ENCODE measurements around the gene EEF1A2. TPM values are rescaled to one million over a fixed set of nuclear protein-coding genes. Genes with fewer than 3 reads are reported as not detected.

Gene EEF1A2
- total RNA-seq, 1 donor from 2014 or later, result 55.3 TPM

DNA sequence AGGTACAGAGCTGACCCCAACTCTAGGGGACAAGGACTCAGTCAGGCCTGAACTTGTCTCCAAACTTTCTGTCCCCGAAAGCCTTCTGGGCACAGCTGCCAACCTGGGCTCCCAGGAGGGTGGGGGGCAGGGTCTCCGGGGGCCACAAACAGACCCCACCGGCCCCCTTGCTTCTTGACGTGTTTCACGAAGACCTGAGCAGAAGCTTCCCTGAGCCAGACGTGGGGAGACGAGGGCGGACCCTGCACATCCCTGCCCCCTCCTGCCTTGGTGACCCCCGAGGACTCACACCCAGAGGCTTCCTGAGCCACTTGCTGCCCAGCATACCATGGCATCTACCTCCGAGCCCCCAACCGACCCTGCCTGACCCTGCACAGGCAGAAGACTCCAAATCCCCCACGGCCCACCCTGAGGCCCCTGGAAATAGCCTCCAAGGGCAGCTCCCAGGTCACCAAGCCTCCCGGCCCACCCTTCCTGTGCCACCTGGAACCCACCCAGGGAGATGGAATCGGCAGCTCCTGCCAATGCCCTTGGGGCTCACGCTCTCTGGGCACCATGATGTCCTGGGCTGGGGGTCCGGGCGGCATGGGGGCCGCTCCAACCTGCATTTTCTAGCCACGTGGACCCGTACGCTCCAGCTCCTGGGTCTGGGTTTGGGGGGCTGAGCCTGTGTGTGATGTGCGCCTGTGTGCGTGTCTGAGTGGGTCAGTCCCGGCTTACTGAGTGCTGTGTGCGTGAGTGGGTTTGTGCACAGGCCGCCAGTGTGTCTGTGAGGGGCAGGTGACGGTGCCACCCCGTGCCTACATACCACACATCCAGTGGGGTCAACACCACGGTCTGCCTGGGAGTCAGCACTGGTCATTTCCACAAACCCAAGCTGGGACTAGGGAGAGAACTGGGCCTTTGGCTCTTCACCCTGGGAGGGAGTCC is 40.8 kb upstream of the EEF1A2 start:
- Mint-ChIP-seq H3K9me3 (ENCODE audit: unreplicated experiment) (peaks cover 8% of the 10 kb centered on the region), H3K36me3 (ENCODE audit: unreplicated experiment) (peaks cover 5% of the 10 kb centered on the region), H3K4me1 (ENCODE audit: low read depth, unreplicated experiment) (peaks cover 6% of the 10 kb centered on the region), H3K4me3 (ENCODE audit: unreplicated experiment) (no peak overlapping the region), H3K27ac (ENCODE audit: unreplicated experiment) (peak overlapping the region; percentile 22), H3K27me3 (ENCODE audit: unreplicated experiment) (peaks cover 8% of the 10 kb centered on the region)
- DNase-seq, result no peak
- TF ChIP-seq, protein P1, sequence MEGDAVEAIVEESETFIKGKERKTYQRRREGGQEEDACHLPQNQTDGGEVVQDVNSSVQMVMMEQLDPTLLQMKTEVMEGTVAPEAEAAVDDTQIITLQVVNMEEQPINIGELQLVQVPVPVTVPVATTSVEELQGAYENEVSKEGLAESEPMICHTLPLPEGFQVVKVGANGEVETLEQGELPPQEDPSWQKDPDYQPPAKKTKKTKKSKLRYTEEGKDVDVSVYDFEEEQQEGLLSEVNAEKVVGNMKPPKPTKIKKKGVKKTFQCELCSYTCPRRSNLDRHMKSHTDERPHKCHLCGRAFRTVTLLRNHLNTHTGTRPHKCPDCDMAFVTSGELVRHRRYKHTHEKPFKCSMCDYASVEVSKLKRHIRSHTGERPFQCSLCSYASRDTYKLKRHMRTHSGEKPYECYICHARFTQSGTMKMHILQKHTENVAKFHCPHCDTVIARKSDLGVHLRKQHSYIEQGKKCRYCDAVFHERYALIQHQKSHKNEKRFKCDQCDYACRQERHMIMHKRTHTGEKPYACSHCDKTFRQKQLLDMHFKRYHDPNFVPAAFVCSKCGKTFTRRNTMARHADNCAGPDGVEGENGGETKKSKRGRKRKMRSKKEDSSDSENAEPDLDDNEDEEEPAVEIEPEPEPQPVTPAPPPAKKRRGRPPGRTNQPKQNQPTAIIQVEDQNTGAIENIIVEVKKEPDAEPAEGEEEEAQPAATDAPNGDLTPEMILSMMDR (IDR thresholded peaks at IDR 0.05; ENCODE audit: partially characterized antibody, unreplicated experiment), result no peak

DNA sequence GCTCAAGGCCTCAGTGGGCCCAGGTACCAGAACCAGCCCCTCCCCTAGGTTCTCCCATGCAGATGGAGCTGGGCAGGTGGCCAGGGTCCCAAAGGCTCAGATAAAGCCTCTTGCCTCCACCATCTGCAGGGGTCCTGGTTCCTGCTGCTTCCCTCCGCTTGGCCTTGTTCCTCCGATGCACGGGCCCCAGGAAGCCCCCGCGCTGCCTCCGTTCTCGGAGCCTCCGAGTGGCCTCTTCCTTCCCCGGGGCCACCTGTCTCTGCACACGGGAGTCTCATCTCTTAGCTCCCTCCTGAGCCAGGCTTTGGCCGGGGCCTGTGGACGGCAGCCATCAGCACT is 40.2 kb upstream of the EEF1A2 start:
- H3K4me1 Mint-ChIP-seq (ENCODE audit: low read depth, unreplicated experiment), result peaks cover 6% of the 10 kb centered on the region
- DNase-seq, result no peak
- no peak overlapping the region for H3K27ac Mint-ChIP-seq (ENCODE audit: unreplicated experiment)
- H3K27me3 Mint-ChIP-seq (ENCODE audit: unreplicated experiment), result peaks cover 8% of the 10 kb centered on the region
- H3K36me3 Mint-ChIP-seq (ENCODE audit: unreplicated experiment), result peaks cover 5% of the 10 kb centered on the region
- H3K9me3 Mint-ChIP-seq (ENCODE audit: unreplicated experiment), result peaks cover 6% of the 10 kb centered on the region
- TF ChIP-seq, protein P1 (IDR thresholded peaks at IDR 0.05; ENCODE audit: partially characterized antibody, unreplicated experiment), result no peak
- no peak overlapping the region for H3K4me3 Mint-ChIP-seq (ENCODE audit: unreplicated experiment)

DNA sequence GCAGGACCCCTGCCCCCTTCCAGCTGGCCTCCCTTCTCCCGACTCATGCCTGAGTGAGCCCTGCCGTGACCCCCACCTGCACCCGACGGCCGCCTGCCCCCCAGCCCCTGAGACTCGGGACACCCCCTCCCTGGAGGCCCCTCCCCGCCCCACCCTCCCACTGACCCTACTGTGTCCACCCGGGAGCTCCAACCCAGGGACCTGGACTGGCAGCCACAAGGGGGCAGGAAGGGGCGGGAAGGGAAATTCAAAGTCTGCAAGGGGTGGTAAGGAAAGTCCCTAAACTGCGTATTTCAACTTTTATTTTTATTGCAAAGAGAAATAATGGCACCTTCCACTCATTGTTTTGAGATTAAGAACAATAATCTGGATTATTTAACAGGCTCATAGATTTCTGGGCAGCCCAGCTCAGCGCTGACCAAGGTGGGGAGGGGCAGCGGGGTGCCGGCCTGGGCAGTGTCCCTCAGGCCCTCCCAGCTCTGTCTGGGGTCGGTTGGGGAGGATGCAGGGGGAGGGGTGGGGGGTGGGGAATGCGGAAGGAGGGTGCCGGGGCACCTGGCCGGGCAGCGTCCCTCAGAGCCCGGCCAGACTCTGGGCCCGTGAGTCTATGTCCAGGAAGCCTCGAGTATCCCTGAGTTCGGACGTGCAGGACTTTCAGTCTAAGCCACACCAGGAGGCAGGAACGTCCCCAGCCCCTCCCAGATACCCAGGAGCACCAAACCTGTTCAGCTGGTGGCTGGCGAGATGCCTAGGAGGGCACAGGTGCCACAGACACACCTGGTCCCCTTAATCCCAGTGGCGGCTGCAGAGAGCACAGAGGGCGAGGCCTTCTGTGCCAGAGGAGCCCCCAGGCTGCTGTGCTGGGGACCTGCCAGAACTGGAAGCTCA is 39.6 kb upstream of the EEF1A2 start:
- Mint-ChIP-seq H3K4me1 (ENCODE audit: low read depth, unreplicated experiment) (peaks cover 3% of the 10 kb centered on the region), H3K27me3 (ENCODE audit: unreplicated experiment) (peaks cover 4% of the 10 kb centered on the region), H3K9me3 (ENCODE audit: unreplicated experiment) (peaks cover 2% of the 10 kb centered on the region), H3K4me3 (ENCODE audit: unreplicated experiment) (no peak overlapping the region), H3K36me3 (ENCODE audit: unreplicated experiment) (no peaks in the 10 kb centered on the region), H3K27ac (ENCODE audit: unreplicated experiment) (no peak overlapping the region)
- TF ChIP-seq, protein P1 (IDR thresholded peaks at IDR 0.05; ENCODE audit: partially characterized antibody, unreplicated experiment), result peak; percentile 64
- DNase-seq, result no peak

DNA sequence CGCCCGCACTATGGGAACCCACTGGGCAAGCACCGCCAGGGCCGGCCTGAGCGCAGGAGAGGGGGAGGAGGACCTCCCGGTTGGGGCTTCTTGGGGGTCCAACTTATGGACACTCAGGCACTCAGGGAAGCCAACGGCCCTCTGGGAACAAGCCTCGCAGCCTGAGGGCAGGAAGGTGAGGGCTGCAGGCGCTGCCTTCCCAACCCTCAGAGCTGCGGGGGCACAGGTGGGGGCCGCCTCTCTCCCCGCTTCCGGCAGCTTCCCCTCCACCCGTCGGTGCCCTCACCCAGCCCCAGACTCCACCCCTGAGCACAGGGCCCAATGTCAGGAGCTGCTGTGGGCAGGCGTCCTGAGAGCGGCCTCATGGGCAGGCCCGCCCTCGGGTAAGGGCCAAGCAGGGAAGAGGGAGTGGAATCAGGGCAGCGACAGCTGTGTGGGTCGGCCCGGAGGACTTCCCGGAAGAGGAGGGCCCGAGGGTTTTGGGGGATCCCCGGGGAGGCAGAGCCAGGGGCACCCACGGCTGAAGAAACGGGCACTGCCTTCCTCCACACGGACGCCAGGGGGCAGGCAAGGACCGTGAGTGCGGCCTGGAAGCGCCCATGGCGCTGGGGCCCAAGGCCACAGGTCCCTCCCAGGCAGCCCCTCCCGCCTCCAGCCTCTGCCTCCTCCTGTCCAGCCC is 38.8 kb upstream of the EEF1A2 start:
- H3K9me3 Mint-ChIP-seq (ENCODE audit: unreplicated experiment), result peaks cover 2% of the 10 kb centered on the region
- H3K27ac Mint-ChIP-seq (ENCODE audit: unreplicated experiment), result no peak overlapping the region
- TF ChIP-seq, protein P1 (IDR thresholded peaks at IDR 0.05; ENCODE audit: partially characterized antibody, unreplicated experiment), result peak; percentile 98
- H3K27me3 Mint-ChIP-seq (ENCODE audit: unreplicated experiment), result peaks cover 4% of the 10 kb centered on the region
- no peaks in the 10 kb centered on the region for H3K36me3 Mint-ChIP-seq (ENCODE audit: unreplicated experiment)
- no peak overlapping the region for H3K4me3 Mint-ChIP-seq (ENCODE audit: unreplicated experiment)
- DNase-seq, result peak; percentile 87
- peaks cover 3% of the 10 kb centered on the region for H3K4me1 Mint-ChIP-seq (ENCODE audit: low read depth, unreplicated experiment)

Measured in glutamatergic neuron (in vitro differentiated cells).